ENCODE measurements around the gene ACSL3. TPM values are rescaled to one million over a fixed set of nuclear protein-coding genes. Genes with fewer than 3 reads are reported as not detected.

Gene ACSL3
- total RNA-seq, 1 experiment from 2014 or later: 85.2 TPM

DNA sequence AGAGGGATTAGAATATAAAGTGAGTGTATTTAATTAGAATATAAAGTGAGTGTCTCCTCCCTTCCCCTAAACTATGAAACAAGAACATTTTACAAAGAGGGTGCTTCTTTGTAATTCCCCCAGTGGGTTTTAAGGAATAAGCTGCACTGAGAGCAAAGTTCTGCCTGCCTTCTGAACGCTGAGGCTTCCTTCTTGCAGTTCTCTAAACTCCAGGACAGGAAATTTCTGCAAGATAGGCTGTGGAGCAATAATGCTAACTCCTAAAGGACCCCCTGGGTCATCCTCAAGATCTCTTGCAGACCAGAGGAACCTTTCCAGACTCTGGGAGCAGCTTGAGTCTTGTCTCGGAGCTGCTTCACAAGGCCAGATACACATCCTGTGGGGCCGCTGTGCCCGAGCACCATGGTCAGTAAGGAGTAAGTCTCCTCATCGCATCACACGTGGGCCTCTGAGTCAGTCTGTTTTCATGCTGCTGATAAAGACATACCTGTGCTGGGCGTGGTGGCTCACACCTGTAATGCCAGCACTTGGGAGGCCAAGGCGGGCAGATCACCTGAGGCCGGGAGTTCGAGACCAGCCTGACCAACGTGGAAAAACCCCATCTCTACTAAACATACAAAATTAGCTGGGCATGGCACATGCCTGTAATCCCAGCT lies 103.7 kb downstream of the ACSL3 start:
- TF ChIP-seq POLR2AphosphoS5 (IDR thresholded peaks at IDR 0.05; ENCODE audit: low read depth, low read length) (no peak), SIN3A (IDR thresholded peaks at IDR 0.05; ENCODE audit: borderline replicate concordance, insufficient read depth, low read depth, low read length) (no peak), TCF7L2 (IDR thresholded peaks at IDR 0.05; ENCODE audit: low read depth, low read length) (no peak)
- TF ChIP-seq, protein P1, sequence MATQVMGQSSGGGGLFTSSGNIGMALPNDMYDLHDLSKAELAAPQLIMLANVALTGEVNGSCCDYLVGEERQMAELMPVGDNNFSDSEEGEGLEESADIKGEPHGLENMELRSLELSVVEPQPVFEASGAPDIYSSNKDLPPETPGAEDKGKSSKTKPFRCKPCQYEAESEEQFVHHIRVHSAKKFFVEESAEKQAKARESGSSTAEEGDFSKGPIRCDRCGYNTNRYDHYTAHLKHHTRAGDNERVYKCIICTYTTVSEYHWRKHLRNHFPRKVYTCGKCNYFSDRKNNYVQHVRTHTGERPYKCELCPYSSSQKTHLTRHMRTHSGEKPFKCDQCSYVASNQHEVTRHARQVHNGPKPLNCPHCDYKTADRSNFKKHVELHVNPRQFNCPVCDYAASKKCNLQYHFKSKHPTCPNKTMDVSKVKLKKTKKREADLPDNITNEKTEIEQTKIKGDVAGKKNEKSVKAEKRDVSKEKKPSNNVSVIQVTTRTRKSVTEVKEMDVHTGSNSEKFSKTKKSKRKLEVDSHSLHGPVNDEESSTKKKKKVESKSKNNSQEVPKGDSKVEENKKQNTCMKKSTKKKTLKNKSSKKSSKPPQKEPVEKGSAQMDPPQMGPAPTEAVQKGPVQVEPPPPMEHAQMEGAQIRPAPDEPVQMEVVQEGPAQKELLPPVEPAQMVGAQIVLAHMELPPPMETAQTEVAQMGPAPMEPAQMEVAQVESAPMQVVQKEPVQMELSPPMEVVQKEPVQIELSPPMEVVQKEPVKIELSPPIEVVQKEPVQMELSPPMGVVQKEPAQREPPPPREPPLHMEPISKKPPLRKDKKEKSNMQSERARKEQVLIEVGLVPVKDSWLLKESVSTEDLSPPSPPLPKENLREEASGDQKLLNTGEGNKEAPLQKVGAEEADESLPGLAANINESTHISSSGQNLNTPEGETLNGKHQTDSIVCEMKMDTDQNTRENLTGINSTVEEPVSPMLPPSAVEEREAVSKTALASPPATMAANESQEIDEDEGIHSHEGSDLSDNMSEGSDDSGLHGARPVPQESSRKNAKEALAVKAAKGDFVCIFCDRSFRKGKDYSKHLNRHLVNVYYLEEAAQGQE (IDR thresholded peaks at IDR 0.05; ENCODE audit: insufficient read depth in 1 of 2, low read depth in 2 of 2, low read length in 1 of 2): no peak
- TF ChIP-seq, protein P2, sequence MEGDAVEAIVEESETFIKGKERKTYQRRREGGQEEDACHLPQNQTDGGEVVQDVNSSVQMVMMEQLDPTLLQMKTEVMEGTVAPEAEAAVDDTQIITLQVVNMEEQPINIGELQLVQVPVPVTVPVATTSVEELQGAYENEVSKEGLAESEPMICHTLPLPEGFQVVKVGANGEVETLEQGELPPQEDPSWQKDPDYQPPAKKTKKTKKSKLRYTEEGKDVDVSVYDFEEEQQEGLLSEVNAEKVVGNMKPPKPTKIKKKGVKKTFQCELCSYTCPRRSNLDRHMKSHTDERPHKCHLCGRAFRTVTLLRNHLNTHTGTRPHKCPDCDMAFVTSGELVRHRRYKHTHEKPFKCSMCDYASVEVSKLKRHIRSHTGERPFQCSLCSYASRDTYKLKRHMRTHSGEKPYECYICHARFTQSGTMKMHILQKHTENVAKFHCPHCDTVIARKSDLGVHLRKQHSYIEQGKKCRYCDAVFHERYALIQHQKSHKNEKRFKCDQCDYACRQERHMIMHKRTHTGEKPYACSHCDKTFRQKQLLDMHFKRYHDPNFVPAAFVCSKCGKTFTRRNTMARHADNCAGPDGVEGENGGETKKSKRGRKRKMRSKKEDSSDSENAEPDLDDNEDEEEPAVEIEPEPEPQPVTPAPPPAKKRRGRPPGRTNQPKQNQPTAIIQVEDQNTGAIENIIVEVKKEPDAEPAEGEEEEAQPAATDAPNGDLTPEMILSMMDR (IDR thresholded peaks at IDR 0.05): no peak
- intact Hi-C loops (cut with micrococcal nuclease; ENCODE audit: unreplicated experiment) (no loop called here), in situ Hi-C loops (cut with HindIII; ENCODE audit: low pct_unique_long_range_greater_than_20kb, low sequenced_read_pairs) (no loop called here)
- Histone ChIP-seq H3K9me3 (ENCODE audit: control insufficient read depth, insufficient read depth, low read depth, low read length) (no peaks in the 10 kb centered on the region), H3K36me3 (ENCODE audit: control insufficient read depth, insufficient read depth, low read length) (no peaks in the 10 kb centered on the region), H3K27ac (ENCODE audit: low read length) (no peak overlapping the region), H3K27me3 (ENCODE audit: control insufficient read depth, insufficient read depth, low read length) (no peaks in the 10 kb centered on the region), H3K4me1 (ENCODE audit: control insufficient read depth, insufficient read depth, low read length) (no peaks in the 10 kb centered on the region), H3K4me3 (ENCODE audit: low read depth in 2 of 2, low read length in 2 of 2) (no peak overlapping the region)
- ChIA-PET POLR2A (no interaction called here), CTCF (interaction anchor here (0.7 kb wide), 1 partner anchor 834 kb away, joined by 12 read pairs; no protein-coding TSS in a partner anchor)
- no peak for DNase-seq (ENCODE audit: low read depth, low spot score)
- no TSS peak for BruUV-seq (replicated peaks)
- no peak for ATAC-seq

DNA sequence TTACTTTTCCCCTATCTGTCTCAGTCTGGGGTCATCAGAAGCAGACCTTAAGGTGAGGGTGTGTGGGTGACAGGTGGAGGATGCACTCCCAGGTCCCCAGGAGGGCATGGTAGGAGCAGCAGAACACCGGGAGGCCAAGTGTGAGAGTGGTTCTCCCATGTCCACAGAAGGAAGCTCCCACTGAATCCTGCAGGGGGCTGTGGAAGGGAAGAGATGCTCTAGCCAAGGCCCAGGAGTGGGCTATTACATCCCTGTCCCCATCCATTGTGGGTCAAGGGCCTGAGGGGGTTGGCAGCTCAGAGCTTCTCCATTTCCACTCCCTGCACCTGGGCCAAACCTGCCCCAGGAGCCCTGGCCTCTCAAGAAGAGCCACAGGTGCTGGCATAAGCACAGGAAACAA lies 104.7 kb downstream of the ACSL3 start:
- ChIA-PET CTCF (no interaction called here), POLR2A (no interaction called here)
- BruUV-seq (replicated peaks): no TSS peak
- intact Hi-C loops (cut with micrococcal nuclease; ENCODE audit: unreplicated experiment): no loop called here
- no peak for DNase-seq (ENCODE audit: low read depth, low spot score)
- ATAC-seq: no peak
- no peak for TF ChIP-seq TCF7L2 (IDR thresholded peaks at IDR 0.05; ENCODE audit: low read depth, low read length)
- TF ChIP-seq POLR2AphosphoS5 (IDR thresholded peaks at IDR 0.05; ENCODE audit: low read depth, low read length): no peak
- TF ChIP-seq SIN3A (IDR thresholded peaks at IDR 0.05; ENCODE audit: borderline replicate concordance, insufficient read depth, low read depth, low read length): no peak
- TF ChIP-seq, protein P1 (IDR thresholded peaks at IDR 0.05; ENCODE audit: insufficient read depth in 1 of 2, low read depth in 2 of 2, low read length in 1 of 2): no peak
- TF ChIP-seq, protein P2 (IDR thresholded peaks at IDR 0.05): no peak
- H3K27me3 ChIP-seq (ENCODE audit: control insufficient read depth, insufficient read depth, low read length): no peaks in the 10 kb centered on the region
- H3K4me3 ChIP-seq (ENCODE audit: low read depth in 2 of 2, low read length in 2 of 2): no peak overlapping the region
- no peaks in the 10 kb centered on the region for H3K4me1 ChIP-seq (ENCODE audit: control insufficient read depth, insufficient read depth, low read length)
- in situ Hi-C loops (cut with HindIII; ENCODE audit: low pct_unique_long_range_greater_than_20kb, low sequenced_read_pairs): no loop called here
- H3K27ac ChIP-seq (ENCODE audit: low read length): no peak overlapping the region
- H3K36me3 ChIP-seq (ENCODE audit: control insufficient read depth, insufficient read depth, low read length): no peaks in the 10 kb centered on the region
- no peaks in the 10 kb centered on the region for H3K9me3 ChIP-seq (ENCODE audit: control insufficient read depth, insufficient read depth, low read depth, low read length)

Measured in Panc1 (cell line).